H9 (cell line): ENCODE measurements around the gene SRPK3. TPM values are rescaled to one million over a fixed set of nuclear protein-coding genes. Genes with fewer than 3 reads are reported as not detected.

Source experiments
- DNase-seq: peaks from one replicate; pipeline ENCODE4 v3.0.0-alpha.2; 2017
- H2AFZ ChIP-seq: one replicate; pipeline ENCODE4 v1.6.1; 2013; ENCODE audit warnings: mild to moderate bottlenecking, low read length, control low read depth, moderate library complexity
- H2AK5ac ChIP-seq: 2 replicates; pipeline ENCODE4 v1.6.1; 2013; ENCODE audit warnings: low read length, control low read depth, mixed read lengths; ENCODE audit not compliant: insufficient read length
- H2BK120ac ChIP-seq: one replicate; pipeline ENCODE4 v1.6.1; 2013; ENCODE audit warnings: low read depth, mild to moderate bottlenecking, low read length, control low read depth, inconsistent platforms; ENCODE audit not compliant: poor library complexity, severe bottlenecking
- H2BK12ac ChIP-seq: 2 replicates; pipeline ENCODE4 v1.6.1; 2013; ENCODE audit warnings: low read length, control low read depth, mixed read lengths, low read depth; ENCODE audit not compliant: insufficient read length
- H2BK15ac ChIP-seq: 2 replicates; pipeline ENCODE4 v1.6.1; 2013; ENCODE audit warnings: low read depth, low read length, control low read depth
- H2BK20ac ChIP-seq: one replicate; pipeline ENCODE4 v1.6.1; 2013; ENCODE audit warnings: low read depth, mild to moderate bottlenecking, low read length, control low read depth, inconsistent platforms; ENCODE audit not compliant: poor library complexity, severe bottlenecking
- H2BK5ac ChIP-seq: 2 replicates; pipeline ENCODE4 v1.6.1; 2013; ENCODE audit warnings: low read length, control low read depth, mixed read lengths; ENCODE audit not compliant: insufficient read length
- H3K14ac ChIP-seq: 2 replicates; pipeline ENCODE4 v1.6.1; 2013; ENCODE audit warnings: low read length, control low read depth; ENCODE audit not compliant: insufficient read depth
- H3K18ac ChIP-seq: 2 replicates; pipeline ENCODE4 v1.6.1; 2013; ENCODE audit warnings: low read depth, mild to moderate bottlenecking, mixed read lengths, low read length, control low read depth; ENCODE audit not compliant: insufficient read length
- H3K23ac ChIP-seq: 2 replicates; pipeline ENCODE4 v1.6.1; 2013; ENCODE audit warnings: low read length, control low read depth, mixed read lengths, low read depth; ENCODE audit not compliant: insufficient read length
- H3K23me2 ChIP-seq: 2 replicates; pipeline ENCODE4 v1.6.1; 2013; ENCODE audit warnings: low read depth, mild to moderate bottlenecking, mixed read lengths, low read length, control low read depth; ENCODE audit not compliant: insufficient read length, poor library complexity, severe bottlenecking
- H3K27ac ChIP-seq: 2 replicates; pipeline ENCODE4 v1.5.1; 2013; ENCODE audit warnings: low read length, control low read depth, mixed read lengths, low read depth; ENCODE audit not compliant: insufficient read length
- H3K27me3 ChIP-seq: 2 replicates; pipeline ENCODE4 v1.6.1; 2013; ENCODE audit warnings: low read length, control low read depth, inconsistent platforms; ENCODE audit not compliant: insufficient read depth
- H3K4ac ChIP-seq: 2 replicates; pipeline ENCODE4 v1.6.1; 2013; ENCODE audit warnings: low read depth, mild to moderate bottlenecking, control low read depth, inconsistent platforms, low read length, moderate library complexity
- H3K4me1 ChIP-seq: 2 replicates; pipeline ENCODE4 v1.6.1; 2013; ENCODE audit warnings: low read length, control low read depth, inconsistent platforms; ENCODE audit not compliant: insufficient read depth
- H3K4me2 ChIP-seq: 2 replicates; pipeline ENCODE4 v1.6.1; 2013; ENCODE audit warnings: low read length, control low read depth, mixed read lengths; ENCODE audit not compliant: insufficient read length, insufficient read depth
- H3K56ac ChIP-seq: 2 replicates; pipeline ENCODE4 v1.6.1; 2013; ENCODE audit warnings: low read depth, mild to moderate bottlenecking, mixed read lengths, low read length, control low read depth; ENCODE audit not compliant: insufficient read length
- H3K79me1 ChIP-seq: 2 replicates; pipeline ENCODE4 v1.6.1; 2013; ENCODE audit warnings: low read depth, mild to moderate bottlenecking, moderate library complexity, low read length, control low read depth, inconsistent platforms; ENCODE audit not compliant: insufficient read depth, poor library complexity, severe bottlenecking
- H3K79me2 ChIP-seq: 2 replicates; pipeline ENCODE4 v1.6.1; 2013; ENCODE audit warnings: low read length, control low read depth, inconsistent platforms; ENCODE audit not compliant: insufficient read depth
- H3K9ac ChIP-seq: 2 replicates; pipeline ENCODE4 v1.6.1; 2013; ENCODE audit warnings: low read length, control low read depth, mixed read lengths; ENCODE audit not compliant: insufficient read length; ENCODE audit errors: extremely low read depth
- H3K9me3 ChIP-seq: one replicate; pipeline ENCODE4 v1.6.1; 2013; ENCODE audit warnings: low read depth, low read length, inconsistent platforms; ENCODE audit not compliant: control insufficient read depth
- H3T11ph ChIP-seq: one replicate; pipeline ENCODE4 v1.6.1; 2013; ENCODE audit warnings: mild to moderate bottlenecking, low read length, control low read depth, inconsistent platforms
- H4K20me1 ChIP-seq: one replicate; pipeline ENCODE4 v1.6.1; 2013; ENCODE audit not compliant: control insufficient read depth, insufficient read length, insufficient read depth
- H4K5ac ChIP-seq: 2 replicates; pipeline ENCODE4 v1.6.1; 2013; ENCODE audit warnings: low read depth, mild to moderate bottlenecking, mixed read lengths, low read length, control low read depth; ENCODE audit not compliant: insufficient read length
- H4K8ac ChIP-seq: replicated peaks from 2 replicates; pipeline ENCODE4 v1.6.1; 2013; ENCODE audit warnings: low read length, control low read depth, mixed read lengths, low read depth; ENCODE audit not compliant: insufficient read length
- H4K91ac ChIP-seq: 2 replicates; pipeline ENCODE4 v1.6.1; 2013; ENCODE audit warnings: low read depth, mild to moderate bottlenecking, moderate library complexity, mixed read lengths, low read length, control low read depth; ENCODE audit not compliant: insufficient read length
- H3K27ac Mint-ChIP-seq, 3 experiments: 2 replicates in 2 of 3; 3 replicates in 1 of 3; pipeline ENCODE4 v1.8.0; 2020 to 2021; ENCODE audit warnings: mixed read lengths in 3 of 3, mild to moderate bottlenecking in 1 of 3, moderate library complexity in 1 of 3
- H3K27me3 Mint-ChIP-seq: 2 replicates; pipeline ENCODE4 v1.8.0; 2021; ENCODE audit warnings: low read depth, mild to moderate bottlenecking, moderate library complexity, mixed read lengths
- H3K36me3 Mint-ChIP-seq, 3 experiments: 2 replicates in 2 of 3; 3 replicates in 1 of 3; pipeline ENCODE4 v1.8.0; 2020 to 2021; ENCODE audit warnings: low read depth in 3 of 3, mixed read lengths in 3 of 3; ENCODE audit not compliant: insufficient read depth in 1 of 3
- H3K4me1 Mint-ChIP-seq, 2 experiments: 2 replicates each; pipeline ENCODE4 v1.8.0; 2020; ENCODE audit warnings: mixed read lengths in 2 of 2
- H3K4me3 Mint-ChIP-seq, 2 experiments: 2 replicates in 1 of 2; 3 replicates in 1 of 2; pipeline ENCODE4 v1.8.0; 2020 to 2021; ENCODE audit warnings: mild to moderate bottlenecking in 2 of 2, mixed read lengths in 2 of 2, moderate library complexity in 1 of 2
- H3K9me3 Mint-ChIP-seq, 2 experiments: 2 replicates in 1 of 2; 3 replicates in 1 of 2; pipeline ENCODE4 v1.8.0; 2020; ENCODE audit warnings: mild to moderate bottlenecking in 2 of 2, mixed read lengths in 2 of 2, moderate library complexity in 1 of 2
- CTCF ChIP-seq: fragments of 200-600 bp; sonication (generic); conservative IDR thresholded peaks from 3 replicates; pipeline ENCODE4 v1.8.0; 2021; ENCODE audit warnings: antibody characterized with exemption, mild to moderate bottlenecking
- WGBS: extraction: QIAGEN DNeasy Blood & Tissue Kit; methylation state at CpG from one replicate; pipeline ENCODE4 v1.1.7; 2013; ENCODE audit warnings: missing lambda C conversion rate, low lambda C conversion rate, mixed read lengths; ENCODE audit not compliant: insufficient read length; ENCODE audit errors: extremely low coverage; 5-methylcytosine and 5-hydroxymethylcytosine counted together
- total RNA-seq: library from RNA; stranded (reverse); gene quantifications from 2 replicates; pipeline ENCODE4 v1.2.1, GENCODE V29; 2021

The SRPK3 gene
- total RNA-seq, 1 experiment from 2014 or later: not detected

GRCh38 chrX:153799326-153799725 lies 18.5 kb downstream of the SRPK3 start:
- H3K36me3 Mint-ChIP-seq: peaks cover 23 to 45% (median 26%) of the 10 kb centered on the region in 3 experiments
- H3K4me1 Mint-ChIP-seq: peaks cover 0 to 6% of the 10 kb centered on the region in 2 experiments; a peak in 2 of 4 replicates
- H3K18ac ChIP-seq: no peak overlapping the region
- H4K91ac ChIP-seq: no peak overlapping the region
- H3K23ac ChIP-seq: no peak overlapping the region
- H3K27me3 ChIP-seq: no peaks in the 10 kb centered on the region
- DNase-seq: no peak
- no peak overlapping the region for H2BK15ac ChIP-seq
- no peak overlapping the region for H3K27ac ChIP-seq
- no peak overlapping the region for H3K4me3 Mint-ChIP-seq
- H2AFZ ChIP-seq: no peak overlapping the region
- H4K20me1 ChIP-seq: no peaks in the 10 kb centered on the region
- H3K27ac Mint-ChIP-seq: no peak overlapping the region
- WGBS: no CpG with 5 or more reads among the region's 5 CpGs
- H2BK20ac ChIP-seq: no peak overlapping the region
- no peak overlapping the region for H2BK120ac ChIP-seq
- H3K14ac ChIP-seq: no peak overlapping the region
- no peak overlapping the region for H3K4me2 ChIP-seq
- TF ChIP-seq CTCF: no peak
- no peak overlapping the region for H3T11ph ChIP-seq
- H2BK5ac ChIP-seq: no peak overlapping the region
- H3K9me3 Mint-ChIP-seq: peaks cover 52 to 71% of the 10 kb centered on the region in 2 experiments
- no peak overlapping the region for H3K4ac ChIP-seq
- no peak overlapping the region for H2AK5ac ChIP-seq
- no peak overlapping the region for H3K9ac ChIP-seq
- H4K8ac ChIP-seq: no peak overlapping the region
- H3K9me3 ChIP-seq: peaks cover 15% of the 10 kb centered on the region
- no peak overlapping the region for H2BK12ac ChIP-seq
- H3K27me3 Mint-ChIP-seq: peaks cover 2% of the 10 kb centered on the region; the same call in 1 of the 2 replicates
- no peaks in the 10 kb centered on the region for H3K79me2 ChIP-seq
- no peaks in the 10 kb centered on the region for H3K79me1 ChIP-seq
- H3K56ac ChIP-seq: no peak overlapping the region
- no peak overlapping the region for H4K5ac ChIP-seq
- no peaks in the 10 kb centered on the region for H3K4me1 ChIP-seq
- no peaks in the 10 kb centered on the region for H3K23me2 ChIP-seq
